Naive thymus-derived CD4-positive, alpha-beta T cell (primary cell): Measurements from ENCODE around the gene CYP11A1. TPM values are rescaled to one million over a fixed set of nuclear protein-coding genes. Genes with fewer than 3 reads are reported as not detected.
"Not testable (repeated sequence)": the region's sequence is repeated elsewhere in the genome, so short reads cannot be mapped to it uniquely, and the experiment has no call there.

Experiments
- ATAC-seq: fragments of 150-1000 bp; cut with Tn5 transposase; 2 replicates; pipeline ENCODE4 v1.10.0; 2021; ENCODE audit warnings: mild to moderate bottlenecking, moderate library complexity
- CTCF ChIA-PET: fragments of 350-600 bp; sonication (Branson Sonifier 250); formaldehyde crosslinking; loops from one replicate; lab custom pipeline; 2021; ENCODE audit warnings: antibody characterized with exemption; lab: Charles Lee
- POLR2A ChIA-PET: fragments of 350-600 bp; sonication (Branson Sonifier 250); formaldehyde crosslinking; loops from one replicate; lab custom pipeline; 2021; ENCODE audit warnings: antibody characterized with exemption, inconsistent platforms; lab: Charles Lee
- DNase-seq, 9 donors: peaks; one replicate each; pipeline versions ENCODE4 v3.0.0 to v3.0.0-alpha.2; 2020 to 2022; ENCODE audit warnings: mixed read lengths in 1 of 9
- H3K27ac ChIP-seq: one replicate; pipeline ENCODE4 v1.7.0; 2013; ENCODE audit warnings: mild to moderate bottlenecking, low read depth, low read length, moderate library complexity
- H3K27me3 ChIP-seq, 2 donors: one replicate each; pipeline ENCODE4 v1.7.0; 2013; ENCODE audit warnings: low read length in 2 of 2, mild to moderate bottlenecking in 2 of 2, moderate library complexity in 2 of 2; ENCODE audit not compliant: control insufficient read depth in 2 of 2, insufficient read depth in 2 of 2
- H3K36me3 ChIP-seq, 3 experiments: 1 replicate in 2 of 3; 2 replicates in 1 of 3; pipeline ENCODE4 v1.7.0; 2013; ENCODE audit warnings: low read length in 3 of 3, mild to moderate bottlenecking in 3 of 3, moderate library complexity in 1 of 3; ENCODE audit not compliant: insufficient read depth in 3 of 3, control insufficient read depth in 2 of 3
- H3K4me1 ChIP-seq, 2 donors: one replicate each; pipeline ENCODE4 v1.7.0; 2013; ENCODE audit warnings: low read length in 2 of 2, mild to moderate bottlenecking in 2 of 2, moderate library complexity in 1 of 2; ENCODE audit not compliant: control insufficient read depth in 2 of 2, insufficient read depth in 2 of 2
- H3K4me3 ChIP-seq: 2 replicates; pipeline ENCODE4 v1.7.0; 2013; ENCODE audit warnings: mild to moderate bottlenecking, low read length
- H3K9me3 ChIP-seq, 3 experiments: 1 replicate in 2 of 3; 2 replicates in 1 of 3; pipeline ENCODE4 v1.7.0; 2013; ENCODE audit warnings: low read length in 3 of 3; ENCODE audit not compliant: control insufficient read depth in 2 of 3
- H3K27ac Mint-ChIP-seq, 9 donors: one replicate each; pipeline ENCODE4 v1.8.0; 2020 to 2022; ENCODE audit warnings: mixed read lengths in 9 of 9, mild to moderate bottlenecking in 8 of 9, moderate library complexity in 5 of 9, inconsistent platforms in 2 of 9
- H3K27me3 Mint-ChIP-seq, 5 donors: one replicate each; pipeline ENCODE4 v1.8.0; 2021 to 2022; ENCODE audit warnings: mixed read lengths in 5 of 5, mild to moderate bottlenecking in 1 of 5
- H3K36me3 Mint-ChIP-seq, 5 donors: one replicate each; pipeline ENCODE4 v1.8.0; 2020 to 2022; ENCODE audit warnings: mixed read lengths in 5 of 5, mild to moderate bottlenecking in 3 of 5, inconsistent platforms in 1 of 5
- H3K4me1 Mint-ChIP-seq, 7 donors: one replicate each; pipeline ENCODE4 v1.8.0; 2020 to 2022; ENCODE audit warnings: mixed read lengths in 7 of 7, mild to moderate bottlenecking in 3 of 7, inconsistent platforms in 1 of 7
- H3K4me3 Mint-ChIP-seq, 10 donors: one replicate each; pipeline ENCODE4 v1.8.0; 2020 to 2022; ENCODE audit warnings: mild to moderate bottlenecking in 10 of 10, mixed read lengths in 10 of 10, moderate library complexity in 6 of 10, inconsistent platforms in 2 of 10
- H3K9me3 Mint-ChIP-seq, 11 donors: one replicate each; pipeline ENCODE4 v1.8.0; 2020 to 2022; ENCODE audit warnings: mixed read lengths in 11 of 11, mild to moderate bottlenecking in 4 of 11, inconsistent platforms in 1 of 11, moderate library complexity in 1 of 11
- intact Hi-C, 2 donors: fragments of 100-400 bp; cut with micrococcal nuclease; formaldehyde crosslinking; loops; one replicate each; pipeline ENCODE4 v1.15.1; 2023
- polyA plus RNA-seq, 2 donors: library from polyadenylated mRNA; unstranded; fragments of 300-500 nt; fragmentation: Illumina TruSeq; gene quantifications; one replicate each; pipeline ENCODE4 v1.2.3, GENCODE V29; 2021
- total RNA-seq, 6 experiments: library from RNA in 5 of 6; stranded (reverse) in 5 of 6; gene quantifications; 1 replicate in 5 of 6; 2 replicates in 1 of 6; pipeline ENCODE4 v1.2.3 and lab custom pipeline; 2021 to 2026

Gene CYP11A1
- total and polyA plus RNA-seq, 7 experiments from 2014 or later: 0.58 to 1.0 TPM; not detected in 5

- H3K4me1 Mint-ChIP-seq: peaks cover 0 to 5% (median 3%) of the 10 kb centered on the region in 7 donors
- ATAC-seq: no peak
- H3K27ac Mint-ChIP-seq: no peak overlapping the region
- intact Hi-C loops: no loop called here
- H3K9me3 ChIP-seq: no peaks in the 10 kb centered on the region
- H3K9me3 Mint-ChIP-seq: peaks cover 0 to 3% (median 0%) of the 10 kb centered on the region in 11 donors
- H3K27me3 ChIP-seq: peaks cover 0 to 5% of the 10 kb centered on the region in 2 donors
- H3K4me3 ChIP-seq: no peak overlapping the region
- H3K4me3 Mint-ChIP-seq: no peak overlapping the region
- no peaks in the 10 kb centered on the region for H3K36me3 ChIP-seq
- H3K36me3 Mint-ChIP-seq: no peaks in the 10 kb centered on the region
- CTCF ChIA-PET: no interaction called here
- no peak overlapping the region for H3K27ac ChIP-seq
- H3K27me3 Mint-ChIP-seq: peaks cover 16 to 79% (median 33%) of the 10 kb centered on the region in 5 donors
- peaks cover 0 to 3% of the 10 kb centered on the region in 2 donors for H3K4me1 ChIP-seq
- DNase-seq: peak in 1 of 9 donors; percentile 7
- POLR2A ChIA-PET: no interaction called here
Observed at GRCh38 chr15:74368121-74368520, 675 bp upstream of the CYP11A1 start.

- H3K27me3 Mint-ChIP-seq: peaks cover 16 to 83% (median 33%) of the 10 kb centered on the region in 5 donors
- CTCF ChIA-PET: no interaction called here
- intact Hi-C loops: no loop called here
- POLR2A ChIA-PET: no interaction called here
- Histone ChIP-seq H3K36me3 (no peaks in the 10 kb centered on the region), H3K4me1 (peaks cover 0 to 3% of the 10 kb centered on the region in 2 donors), H3K4me3 (peak overlapping the region; percentile 39), H3K9me3 (no peaks in the 10 kb centered on the region), H3K27me3 (peaks cover 0 to 5% of the 10 kb centered on the region in 2 donors), H3K27ac (no peak overlapping the region)
- peak overlapping the region in 9 of 10 donors; percentile 51 to 73 (median 68) for H3K4me3 Mint-ChIP-seq
- H3K36me3 Mint-ChIP-seq: no peaks in the 10 kb centered on the region
- DNase-seq (no peak), ATAC-seq (peak; percentile 52)
- H3K27ac Mint-ChIP-seq: no peak overlapping the region
- peaks cover 0 to 3% (median 0%) of the 10 kb centered on the region in 11 donors for H3K9me3 Mint-ChIP-seq
- peaks cover 0 to 4% (median 3%) of the 10 kb centered on the region in 7 donors for H3K4me1 Mint-ChIP-seq
Observed at GRCh38 chr15:74365598-74366445, 1.6 kb downstream of the CYP11A1 start.

- Mint-ChIP-seq H3K36me3 (no peaks in the 10 kb centered on the region), H3K4me1 (peaks cover 0 to 4% (median 3%) of the 10 kb centered on the region in 7 donors), H3K27ac (peak overlapping the region in 1 of 9 donors; percentile 43), H3K4me3 (peak overlapping the region; percentile 6 to 72 (median 66)), H3K9me3 (peaks cover 0 to 3% (median 0%) of the 10 kb centered on the region in 11 donors), H3K27me3 (peaks cover 14 to 78% (median 32%) of the 10 kb centered on the region in 5 donors)
- DNase-seq: no peak
- Histone ChIP-seq H3K4me1 (peaks cover 0 to 3% of the 10 kb centered on the region in 2 donors), H3K27ac (no peak overlapping the region), H3K4me3 (peak overlapping the region; percentile 39), H3K27me3 (peaks cover 0 to 5% of the 10 kb centered on the region in 2 donors), H3K9me3 (no peaks in the 10 kb centered on the region), H3K36me3 (no peaks in the 10 kb centered on the region)
- CTCF ChIA-PET: no interaction called here
- no peak for ATAC-seq
- POLR2A ChIA-PET: no interaction called here
- intact Hi-C loops: no loop called here
Observed at GRCh38 chr15:74364936-74365597, 2.4 kb downstream of the CYP11A1 start.

- Mint-ChIP-seq H3K4me3 (no peak overlapping the region), H3K27ac (no peak overlapping the region), H3K9me3 (peaks cover 0 to 3% (median 0%) of the 10 kb centered on the region in 11 donors), H3K4me1 (peaks cover 0 to 4% (median 3%) of the 10 kb centered on the region in 7 donors), H3K36me3 (no peaks in the 10 kb centered on the region), H3K27me3 (peaks cover 13 to 59% (median 20%) of the 10 kb centered on the region in 5 donors)
- H3K27me3 ChIP-seq: peaks cover 0 to 5% of the 10 kb centered on the region in 2 donors
- no peak overlapping the region for H3K27ac ChIP-seq
- H3K36me3 ChIP-seq: no peaks in the 10 kb centered on the region
- intact Hi-C loops: no loop called here
- ChIA-PET CTCF (no interaction called here), POLR2A (no interaction called here)
- no peaks in the 10 kb centered on the region for H3K9me3 ChIP-seq
- H3K4me3 ChIP-seq: no peak overlapping the region
- DNase-seq (no peak), ATAC-seq (no peak)
- peaks cover 0 to 3% of the 10 kb centered on the region in 2 donors for H3K4me1 ChIP-seq
Observed at GRCh38 chr15:74362482-74362881, 5.0 kb downstream of the CYP11A1 start.

- H3K9me3 ChIP-seq, ATAC-seq, H3K27me3 ChIP-seq, H3K36me3 ChIP-seq, H3K4me3 ChIP-seq, H3K27ac Mint-ChIP-seq, H3K9me3 Mint-ChIP-seq, POLR2A ChIA-PET, H3K36me3 Mint-ChIP-seq, DNase-seq, H3K4me1 ChIP-seq, intact Hi-C loops, H3K27ac ChIP-seq, H3K4me1 Mint-ChIP-seq, H3K4me3 Mint-ChIP-seq: not testable (repeated sequence)
- H3K27me3 Mint-ChIP-seq: peaks cover 5 to 44% (median 12%) of the 10 kb centered on the region in 5 donors
- CTCF ChIA-PET: interaction anchor here (0.6 to 0.9 kb wide), 2 partner anchors 8 to 409 kb away, joined by 3 read pairs; no protein-coding TSS in a partner anchor
Observed at GRCh38 chr15:74360855-74361254, 6.6 kb downstream of the CYP11A1 start.

- peaks cover 0 to 15% (median 9%) of the 10 kb centered on the region in 11 donors for H3K9me3 Mint-ChIP-seq
- CTCF ChIA-PET: interaction anchor here (0.8 kb wide), 1 partner anchor 38 kb away, joined by 3 read pairs; no protein-coding TSS in a partner anchor
Observed at GRCh38 chr15:74359376-74359775, 8.1 kb downstream of the CYP11A1 start.

More at GRCh38 chr15:74359376-74359775, 8.1 kb downstream of the CYP11A1 start:
- H3K4me1 ChIP-seq, H3K36me3 ChIP-seq, H3K36me3 Mint-ChIP-seq, POLR2A ChIA-PET, H3K4me3 ChIP-seq, H3K9me3 ChIP-seq, intact Hi-C loops, ATAC-seq, H3K27ac Mint-ChIP-seq, DNase-seq, H3K27ac ChIP-seq, H3K4me1 Mint-ChIP-seq, H3K4me3 Mint-ChIP-seq, H3K27me3 ChIP-seq: not testable (repeated sequence)
- peaks cover 1 to 45% (median 17%) of the 10 kb centered on the region in 5 donors for H3K27me3 Mint-ChIP-seq
